ENCODE measurements around the gene PTPRS.
A peak's percentile ranks its signal among the peaks of the same experiment; 100 is the strongest.

PTPRS gene

DNA sequence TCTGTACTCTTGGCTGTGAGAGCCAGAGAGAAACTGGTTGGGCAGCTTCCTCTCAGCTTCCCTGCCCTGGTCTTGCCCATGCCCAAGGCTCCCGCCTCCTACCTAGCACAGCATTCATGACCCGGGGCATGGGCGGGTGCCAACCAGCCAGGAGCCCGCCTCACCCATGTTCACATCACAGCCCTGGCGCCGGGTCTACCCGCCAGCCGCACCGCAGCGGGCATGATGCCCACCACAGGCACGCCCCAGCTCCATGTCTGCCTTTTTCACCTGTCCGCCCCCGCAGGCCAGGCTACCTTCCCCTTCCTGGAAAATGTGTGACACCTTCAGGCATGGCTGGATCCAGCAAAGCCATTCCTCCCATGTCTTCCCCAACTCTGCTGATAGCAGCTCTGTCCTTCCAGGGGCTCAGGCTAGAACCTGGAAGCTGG is 42.1 kb downstream of the PTPRS start:
- ChIA-PET POLR2A (no interaction called here), CTCF (interaction anchor here (0.9 kb wide), 1 partner anchor 29 kb away, joined by 4 read pairs; no protein-coding TSS in a partner anchor)

DNA sequence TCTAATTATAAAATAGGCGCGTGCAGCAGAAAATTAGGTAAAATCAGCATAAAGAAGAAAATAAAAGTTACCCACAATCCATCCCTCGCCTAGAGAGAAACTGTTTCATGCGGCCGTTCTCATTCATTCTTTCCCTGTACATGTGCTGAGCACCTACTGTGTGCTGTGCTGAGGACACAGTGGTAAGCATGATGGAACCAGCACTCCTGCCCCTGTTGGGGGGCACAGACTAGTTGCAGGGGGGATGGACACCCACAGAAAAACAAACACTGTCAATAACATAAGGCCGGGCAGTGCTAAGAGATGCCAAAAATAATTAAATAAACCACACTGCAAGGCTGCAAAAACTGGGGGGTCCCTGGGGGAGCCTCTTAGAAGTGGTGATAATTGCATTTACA is 43.3 kb downstream of the PTPRS start:
- CTCF ChIA-PET, result no interaction called here

More for the DNA sequence above, 42.1 kb downstream of the PTPRS start:
- Histone ChIP-seq H3K27ac (ENCODE audit: extremely low read depth, low read depth, low read length) (no peak overlapping the region), H3K36me3 (ENCODE audit: control insufficient read depth in 2 of 2, insufficient read depth in 1 of 2, low read length in 2 of 2) (no peaks in the 10 kb centered on the region), H3K4me1 (ENCODE audit: control insufficient read depth, insufficient read depth, low read length) (no peaks in the 10 kb centered on the region), H3K4me3 (ENCODE audit: low read depth, low read length) (no peak overlapping the region), H3K9me3 (ENCODE audit: control insufficient read depth, insufficient read depth, low read depth, low read length) (no peaks in the 10 kb centered on the region)
- no peak for TF ChIP-seq FEZF1 (tag by site-specific recombination; IDR thresholded peaks at IDR 0.05)
- TF ChIP-seq, protein P1, sequence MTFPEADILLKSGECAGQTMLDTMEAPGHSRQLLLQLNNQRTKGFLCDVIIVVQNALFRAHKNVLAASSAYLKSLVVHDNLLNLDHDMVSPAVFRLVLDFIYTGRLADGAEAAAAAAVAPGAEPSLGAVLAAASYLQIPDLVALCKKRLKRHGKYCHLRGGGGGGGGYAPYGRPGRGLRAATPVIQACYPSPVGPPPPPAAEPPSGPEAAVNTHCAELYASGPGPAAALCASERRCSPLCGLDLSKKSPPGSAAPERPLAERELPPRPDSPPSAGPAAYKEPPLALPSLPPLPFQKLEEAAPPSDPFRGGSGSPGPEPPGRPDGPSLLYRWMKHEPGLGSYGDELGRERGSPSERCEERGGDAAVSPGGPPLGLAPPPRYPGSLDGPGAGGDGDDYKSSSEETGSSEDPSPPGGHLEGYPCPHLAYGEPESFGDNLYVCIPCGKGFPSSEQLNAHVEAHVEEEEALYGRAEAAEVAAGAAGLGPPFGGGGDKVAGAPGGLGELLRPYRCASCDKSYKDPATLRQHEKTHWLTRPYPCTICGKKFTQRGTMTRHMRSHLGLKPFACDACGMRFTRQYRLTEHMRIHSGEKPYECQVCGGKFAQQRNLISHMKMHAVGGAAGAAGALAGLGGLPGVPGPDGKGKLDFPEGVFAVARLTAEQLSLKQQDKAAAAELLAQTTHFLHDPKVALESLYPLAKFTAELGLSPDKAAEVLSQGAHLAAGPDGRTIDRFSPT (tag by site-specific recombination; IDR thresholded peaks at IDR 0.05), result 0 out of 2 replicates have a peak, but pooled peaks have one; percentile 27
- TF ChIP-seq, protein P2, sequence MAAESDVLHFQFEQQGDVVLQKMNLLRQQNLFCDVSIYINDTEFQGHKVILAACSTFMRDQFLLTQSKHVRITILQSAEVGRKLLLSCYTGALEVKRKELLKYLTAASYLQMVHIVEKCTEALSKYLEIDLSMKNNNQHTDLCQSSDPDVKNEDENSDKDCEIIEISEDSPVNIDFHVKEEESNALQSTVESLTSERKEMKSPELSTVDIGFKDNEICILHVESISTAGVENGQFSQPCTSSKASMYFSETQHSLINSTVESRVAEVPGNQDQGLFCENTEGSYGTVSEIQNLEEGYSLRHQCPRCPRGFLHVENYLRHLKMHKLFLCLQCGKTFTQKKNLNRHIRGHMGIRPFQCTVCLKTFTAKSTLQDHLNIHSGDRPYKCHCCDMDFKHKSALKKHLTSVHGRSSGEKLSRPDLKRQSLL (tag by site-specific recombination; IDR thresholded peaks at IDR 0.05), result no peak

More for the DNA sequence above, 43.3 kb downstream of the PTPRS start:
- Histone ChIP-seq H3K4me1 (ENCODE audit: control insufficient read depth, insufficient read depth, low read length) (peaks cover 2% of the 10 kb centered on the region; the same call in 1 of the 2 replicates), H3K27ac (ENCODE audit: extremely low read depth, low read depth, low read length) (no peak overlapping the region), H3K9me3 (ENCODE audit: control insufficient read depth, insufficient read depth, low read depth, low read length) (no peaks in the 10 kb centered on the region), H3K4me3 (ENCODE audit: low read depth, low read length) (no peak overlapping the region), H3K36me3 (ENCODE audit: control insufficient read depth in 2 of 2, insufficient read depth in 1 of 2, low read length in 2 of 2) (no peaks in the 10 kb centered on the region)
- TF ChIP-seq, protein P3, sequence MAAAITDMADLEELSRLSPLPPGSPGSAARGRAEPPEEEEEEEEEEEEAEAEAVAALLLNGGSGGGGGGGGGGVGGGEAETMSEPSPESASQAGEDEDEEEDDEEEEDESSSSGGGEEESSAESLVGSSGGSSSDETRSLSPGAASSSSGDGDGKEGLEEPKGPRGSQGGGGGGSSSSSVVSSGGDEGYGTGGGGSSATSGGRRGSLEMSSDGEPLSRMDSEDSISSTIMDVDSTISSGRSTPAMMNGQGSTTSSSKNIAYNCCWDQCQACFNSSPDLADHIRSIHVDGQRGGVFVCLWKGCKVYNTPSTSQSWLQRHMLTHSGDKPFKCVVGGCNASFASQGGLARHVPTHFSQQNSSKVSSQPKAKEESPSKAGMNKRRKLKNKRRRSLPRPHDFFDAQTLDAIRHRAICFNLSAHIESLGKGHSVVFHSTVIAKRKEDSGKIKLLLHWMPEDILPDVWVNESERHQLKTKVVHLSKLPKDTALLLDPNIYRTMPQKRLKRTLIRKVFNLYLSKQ (tag by site-specific recombination; IDR thresholded peaks at IDR 0.05; ENCODE audit: borderline replicate concordance), result no peak
- TF ChIP-seq ZNF529 (tag by site-specific recombination; IDR thresholded peaks at IDR 0.05; ENCODE audit: insufficient replicate concordance) (no peak), ZNF394 (tag by site-specific recombination; IDR thresholded peaks at IDR 0.05; ENCODE audit: borderline replicate concordance) (no peak), BCL11A (tag by site-specific recombination; IDR thresholded peaks at IDR 0.05; ENCODE audit: low read depth) (no peak), ZNF302 (tag by site-specific recombination; IDR thresholded peaks at IDR 0.05; ENCODE audit: low read depth) (no peak), ZNF221 (tag by site-specific recombination; IDR thresholded peaks at IDR 0.05; ENCODE audit: borderline replicate concordance) (no peak), SP2 (tag by site-specific recombination; IDR thresholded peaks at IDR 0.05) (no peak), ZNF664 (tag by site-specific recombination; IDR thresholded peaks at IDR 0.05) (no peak), ZNF140 (tag by site-specific recombination; IDR thresholded peaks at IDR 0.05) (no peak), ZNF658 (tag by site-specific recombination; IDR thresholded peaks at IDR 0.05) (no peak), ZNF423 (tag by site-specific recombination; IDR thresholded peaks at IDR 0.05) (no peak), HOXA7 (CRISPR knock-in tag; IDR thresholded peaks at IDR 0.05; ENCODE audit: borderline replicate concordance) (no peak), ZNF624 (tag by site-specific recombination; IDR thresholded peaks at IDR 0.05) (no peak)
- TF ChIP-seq, protein P4, sequence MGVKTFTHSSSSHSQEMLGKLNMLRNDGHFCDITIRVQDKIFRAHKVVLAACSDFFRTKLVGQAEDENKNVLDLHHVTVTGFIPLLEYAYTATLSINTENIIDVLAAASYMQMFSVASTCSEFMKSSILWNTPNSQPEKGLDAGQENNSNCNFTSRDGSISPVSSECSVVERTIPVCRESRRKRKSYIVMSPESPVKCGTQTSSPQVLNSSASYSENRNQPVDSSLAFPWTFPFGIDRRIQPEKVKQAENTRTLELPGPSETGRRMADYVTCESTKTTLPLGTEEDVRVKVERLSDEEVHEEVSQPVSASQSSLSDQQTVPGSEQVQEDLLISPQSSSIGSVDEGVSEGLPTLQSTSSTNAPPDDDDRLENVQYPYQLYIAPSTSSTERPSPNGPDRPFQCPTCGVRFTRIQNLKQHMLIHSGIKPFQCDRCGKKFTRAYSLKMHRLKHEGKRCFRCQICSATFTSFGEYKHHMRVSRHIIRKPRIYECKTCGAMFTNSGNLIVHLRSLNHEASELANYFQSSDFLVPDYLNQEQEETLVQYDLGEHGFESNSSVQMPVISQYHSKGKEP (tag by site-specific recombination; IDR thresholded peaks at IDR 0.05), result no peak
- TF ChIP-seq, protein P5, sequence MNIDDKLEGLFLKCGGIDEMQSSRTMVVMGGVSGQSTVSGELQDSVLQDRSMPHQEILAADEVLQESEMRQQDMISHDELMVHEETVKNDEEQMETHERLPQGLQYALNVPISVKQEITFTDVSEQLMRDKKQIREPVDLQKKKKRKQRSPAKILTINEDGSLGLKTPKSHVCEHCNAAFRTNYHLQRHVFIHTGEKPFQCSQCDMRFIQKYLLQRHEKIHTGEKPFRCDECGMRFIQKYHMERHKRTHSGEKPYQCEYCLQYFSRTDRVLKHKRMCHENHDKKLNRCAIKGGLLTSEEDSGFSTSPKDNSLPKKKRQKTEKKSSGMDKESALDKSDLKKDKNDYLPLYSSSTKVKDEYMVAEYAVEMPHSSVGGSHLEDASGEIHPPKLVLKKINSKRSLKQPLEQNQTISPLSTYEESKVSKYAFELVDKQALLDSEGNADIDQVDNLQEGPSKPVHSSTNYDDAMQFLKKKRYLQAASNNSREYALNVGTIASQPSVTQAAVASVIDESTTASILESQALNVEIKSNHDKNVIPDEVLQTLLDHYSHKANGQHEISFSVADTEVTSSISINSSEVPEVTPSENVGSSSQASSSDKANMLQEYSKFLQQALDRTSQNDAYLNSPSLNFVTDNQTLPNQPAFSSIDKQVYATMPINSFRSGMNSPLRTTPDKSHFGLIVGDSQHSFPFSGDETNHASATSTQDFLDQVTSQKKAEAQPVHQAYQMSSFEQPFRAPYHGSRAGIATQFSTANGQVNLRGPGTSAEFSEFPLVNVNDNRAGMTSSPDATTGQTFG (tag by site-specific recombination; IDR thresholded peaks at IDR 0.05; ENCODE audit: borderline replicate concordance), result no peak
- POLR2A ChIA-PET, result no interaction called here
